K562 (cell line): Measurements from ENCODE around the gene UPK2. TPM values are rescaled to one million over a fixed set of nuclear protein-coding genes. Genes with fewer than 3 reads are reported as not detected.

Source experiments
- ATAC-seq: fragments of 200-7000 bp; cut with Tn5 transposase; 3 replicates; pipeline ENCODE4 v1.9.1; 2020; ENCODE audit warnings: moderate library complexity
- BruUV-seq: library from RNA; stranded (reverse); fragments of 400-500 nt; replicated peaks from 2 replicates; lab custom pipeline; 2021; lab: Mats Ljungman, UMichigan
- CTCF ChIA-PET: fragments of 300-600 bp; formaldehyde crosslinking; extraction: SDS; loops from one replicate; lab custom pipeline; 2021; ENCODE audit warnings: low intra/inter-chr PET ratio; lab: Yijun Ruan, JAX
- POLR2A ChIA-PET: fragments of 300-600, 350-650 bp; sonication (Branson Sonifier 250); formaldehyde crosslinking; extraction: SDS; loops from one replicate; lab custom pipeline; 2021; ENCODE audit warnings: antibody characterized with exemption, inconsistent platforms; lab: Yijun Ruan, JAX
- DNase-seq, 4 experiments: peaks; one replicate each; pipeline versions ENCODE4 v3.0.0 to v3.0.0-alpha.2; 2011 to 2018; ENCODE audit warnings: low spot score in 3 of 4, mixed read lengths in 3 of 4; ENCODE audit errors: extremely low read depth in 1 of 4
- FAIRE-seq: peaks from 2 replicates; lab custom pipeline; 2011; peaks lifted over from hg19 to GRCh38; lab: Jason Lieb, UNC
- H2AFZ ChIP-seq: 2 replicates; pipeline ENCODE4 v1.6.0; 2011; ENCODE audit warnings: low read depth, low read length, control low read depth, inconsistent platforms
- H3K27ac ChIP-seq: fragments of 200-600 bp; 3 replicates; pipeline ENCODE4 v1.8.0; 2011; ENCODE audit warnings: low read depth, mild to moderate bottlenecking, control low read depth, inconsistent platforms, low read length, moderate library complexity, mixed read lengths; ENCODE audit errors: extremely low read depth
- H3K27me3 ChIP-seq, 2 experiments: fragments of 300-600 bp in 1 of 2; 2 replicates in 1 of 2; 3 replicates in 1 of 2; pipeline versions ENCODE4 v1.6.0 to v1.8.0; 2011; ENCODE audit warnings: inconsistent platforms in 2 of 2, low read length in 2 of 2, mild to moderate bottlenecking in 1 of 2, mixed read lengths in 1 of 2, moderate library complexity in 1 of 2; ENCODE audit not compliant: control insufficient read depth in 2 of 2, insufficient read depth in 2 of 2
- H3K36me3 ChIP-seq: fragments of 300-600 bp; 3 replicates; pipeline ENCODE4 v1.8.0; 2011; ENCODE audit warnings: mild to moderate bottlenecking, low read length, inconsistent platforms; ENCODE audit not compliant: control insufficient read depth, insufficient read depth
- H3K4me1 ChIP-seq, 2 experiments: fragments of 200-600 bp in 1 of 2; replicated peaks in 1 of 2; 2 replicates in 1 of 2; 3 replicates in 1 of 2; pipeline versions ENCODE4 v1.5.1 to v1.8.0; 2011; ENCODE audit warnings: inconsistent platforms in 2 of 2, low read length in 2 of 2, mild to moderate bottlenecking in 1 of 2, mixed read lengths in 1 of 2, moderate library complexity in 1 of 2; ENCODE audit not compliant: control insufficient read depth in 2 of 2, insufficient read depth in 2 of 2
- H3K4me2 ChIP-seq: 2 replicates; pipeline ENCODE4 v1.6.1; 2011; ENCODE audit warnings: low read length, control low read depth, inconsistent platforms, mixed read lengths; ENCODE audit not compliant: insufficient read depth
- H3K4me3 ChIP-seq: fragments of 200-600 bp; sonication (generic), shearing (Covaris generic); 2 replicates; pipeline ENCODE4 v1.5.1; 2016; ENCODE audit warnings: control low read depth, inconsistent platforms
- H3K79me2 ChIP-seq: fragments of 200-600 bp; 3 replicates; pipeline ENCODE4 v1.8.0; 2011; ENCODE audit warnings: low read length, inconsistent platforms; ENCODE audit not compliant: control insufficient read depth, insufficient read depth
- H3K9ac ChIP-seq, 2 experiments: 2 replicates each; pipeline versions ENCODE4 v1.6.0 to v1.6.1; 2011; ENCODE audit warnings: low read depth in 2 of 2, low read length in 2 of 2, control low read depth in 1 of 2, inconsistent platforms in 1 of 2, mild to moderate bottlenecking in 1 of 2, mixed read lengths in 1 of 2; ENCODE audit not compliant: insufficient read depth in 1 of 2
- H3K9me1 ChIP-seq: one replicate; pipeline ENCODE4 v1.6.0; 2011; ENCODE audit warnings: inconsistent platforms, mild to moderate bottlenecking, low read length, moderate library complexity; ENCODE audit not compliant: control insufficient read depth, insufficient read depth
- H3K9me3 ChIP-seq: replicated peaks from 2 replicates; pipeline ENCODE4 v1.5.1; 2011; ENCODE audit warnings: low read depth, low read length, inconsistent platforms; ENCODE audit not compliant: control insufficient read depth, insufficient read depth
- H4K20me1 ChIP-seq: replicated peaks from 2 replicates; pipeline ENCODE4 v1.6.1; 2011; ENCODE audit warnings: low read length, inconsistent platforms, mixed read lengths; ENCODE audit not compliant: control insufficient read depth, insufficient read depth
- NRF1 ChIP-seq, 2 experiments: fragments of 450-650 bp; IDR thresholded peaks in 1 of 2; conservative IDR thresholded peaks in 1 of 2; 2 replicates each; pipeline ENCODE4 v1.6.1; 2014; ENCODE audit warnings: mild to moderate bottlenecking in 2 of 2
- POLR2B ChIP-seq: fragments of 450-650 bp; IDR thresholded peaks from 2 replicates; pipeline ENCODE4 v1.6.1; 2018; ENCODE audit warnings: low read depth; ENCODE audit not compliant: partially characterized antibody
- WGBS: fragments of 100-300 bp; shearing (Covaris generic); methylation state at CpG from one replicate; pipeline ENCODE4 v1.1.6; 2016; ENCODE audit warnings: low coverage, mixed read lengths; ENCODE audit not compliant: insufficient coverage; ENCODE audit errors: missing lambda C conversion rate; 5-methylcytosine and 5-hydroxymethylcytosine counted together
- in situ Hi-C: fragments of 300-500 bp; cut with MboI; formaldehyde crosslinking; loops from 4 replicates; pipeline ENCODE4 v1.15.0; 2018; ENCODE audit warnings: inconsistent platforms, mixed read lengths
- intact Hi-C: fragments of 100-400 bp; cut with micrococcal nuclease; formaldehyde crosslinking; loops from 2 replicates; pipeline ENCODE4 v1.14.2; 2022
- polyA plus RNA-seq, 8 experiments: library from polyadenylated mRNA; depleted of rRNA in 4 of 8; stranded (reverse) in 5 of 8; unstranded in 3 of 8; fragments of >200 nt; fragmentation: Nextera tagmentation in 2 of 8; fragmentation: Illumina TruSeq in 1 of 8; extraction: Ambion mirVana in 2 of 8; extraction: Trizol in 1 of 8; gene quantifications; 2 replicates each; pipeline versions ENCODE4 v1.2.1 to v1.2.3, GENCODE V29; 2011 to 2014; ENCODE audit warnings: inconsistent platforms in 1 of 8, missing spikeins in 1 of 8
- total RNA-seq, 7 experiments: library from RNA; depleted of rRNA in 6 of 7; stranded (reverse); fragments of >200 nt in 6 of 7; fragmentation: Illumina TruSeq in 2 of 7; extraction: Trizol in 2 of 7; gene quantifications; 2 replicates each; pipeline versions ENCODE4 v1.2.1 to v1.2.3, GENCODE V29; 2011 to 2021; ENCODE audit warnings: low replicate concordance in 1 of 7

Gene UPK2
- total and polyA plus RNA-seq, 9 of the 15 experiments (the other 6 are each of a cell fraction or from before 2014, with no cell fraction given): not detected

- ATAC-seq (no peak), DNase-seq (peak in 1 of 4 experiments; percentile 30), FAIRE-seq (peak; percentile 11)
- no TSS peak for BruUV-seq
- H3K79me2 ChIP-seq: peaks cover 38% of the 10 kb centered on the region
- no peaks in the 10 kb centered on the region for H3K36me3 ChIP-seq
- H3K4me2 ChIP-seq: peak overlapping the region; percentile 94
- peaks cover 58 to 88% of the 10 kb centered on the region in 2 experiments for H3K4me1 ChIP-seq
- intact Hi-C loops: no loop called here
- H4K20me1 ChIP-seq: no peaks in the 10 kb centered on the region
- peak overlapping the region; percentile 44 for H2AFZ ChIP-seq
- ChIA-PET CTCF (interaction anchor here (3.8 kb wide), 1 partner anchor 16 kb away, joined by 13 read pairs; no protein-coding TSS in a partner anchor), POLR2A (interaction anchor here (0.6 to 3.1 kb wide), 5 partner anchors 11 to 136 kb away, joined by 3 to 16 read pairs (median 4); no protein-coding TSS in a partner anchor)
- no peaks in the 10 kb centered on the region for H3K9me3 ChIP-seq
- H3K9ac ChIP-seq: peak overlapping the region; percentile 68 to 93
- WGBS: 25% methylated on average over 5 of the region's 7 CpGs
- in situ Hi-C loops: no loop called here
- peak overlapping the region; percentile 58 for H3K27ac ChIP-seq
- no peaks in the 10 kb centered on the region for H3K9me1 ChIP-seq
- peak overlapping the region; percentile 54 for H3K4me3 ChIP-seq
- no peaks in the 10 kb centered on the region for H3K27me3 ChIP-seq
- no peak for TF ChIP-seq POLR2B
- peak in 1 of 2 experiments; percentile 61; a peak in 2 of 4 replicates for TF ChIP-seq NRF1 (conservative IDR thresholded peaks at IDR 0.05 in 1 of 2, IDR thresholded peaks at IDR 0.05 in 1 of 2)
Observed at GRCh38 chr11:118923721-118924587, 32.1 kb upstream of the UPK2 start.
